ENCODE measurements around the gene BRME1.
A peak's percentile ranks its signal among the peaks of the same experiment; 100 is the strongest.

Gene BRME1

GRCh38 chr19:13951043-13951442 lies 45.1 kb upstream of the BRME1 start:
- TF ChIP-seq CTCF (IDR thresholded peaks at IDR 0.05): no peak
- DNase-seq: no peak
- no peaks in the 10 kb centered on the region for H3K9me3 Mint-ChIP-seq
- H3K4me1 Mint-ChIP-seq: peaks cover 15% of the 10 kb centered on the region
- H3K27ac Mint-ChIP-seq: no peak overlapping the region
- peaks cover 5% of the 10 kb centered on the region for H3K36me3 Mint-ChIP-seq (ENCODE audit: low read depth)
- H3K4me3 Mint-ChIP-seq: no peak overlapping the region
- H3K27me3 Mint-ChIP-seq (ENCODE audit: low read depth, poor library complexity): peaks cover 18% of the 10 kb centered on the region

GRCh38 chr19:13946414-13946813 lies 40.5 kb upstream of the BRME1 start:
- Mint-ChIP-seq H3K9me3 (no peaks in the 10 kb centered on the region), H3K27me3 (ENCODE audit: low read depth, poor library complexity) (peaks cover 17% of the 10 kb centered on the region), H3K4me3 (no peak overlapping the region), H3K36me3 (ENCODE audit: low read depth) (no peaks in the 10 kb centered on the region), H3K27ac (no peak overlapping the region), H3K4me1 (no peaks in the 10 kb centered on the region)
- no peak for DNase-seq
- no peak for TF ChIP-seq CTCF (IDR thresholded peaks at IDR 0.05)

- Mint-ChIP-seq H3K9me3 (no peaks in the 10 kb centered on the region), H3K4me1 (peaks cover 5% of the 10 kb centered on the region), H3K4me3 (no peak overlapping the region), H3K36me3 (ENCODE audit: low read depth) (no peaks in the 10 kb centered on the region), H3K27ac (no peak overlapping the region), H3K27me3 (ENCODE audit: low read depth, poor library complexity) (peaks cover 36% of the 10 kb centered on the region)
- DNase-seq: no peak
- no peak for TF ChIP-seq CTCF (IDR thresholded peaks at IDR 0.05)
Observed at GRCh38 chr19:13942023-13942684, 36.2 kb upstream of the BRME1 start.

GRCh38 chr19:13938301-13939064 lies 32.6 kb upstream of the BRME1 start, which contains the start of gene PODNL1:
PODNL1 (minus strand) TSS chr19:13938417; CDS start chr19:13938181, 236 bp downstream.
- Mint-ChIP-seq H3K4me1 (peaks cover 35% of the 10 kb centered on the region), H3K36me3 (ENCODE audit: low read depth) (no peaks in the 10 kb centered on the region), H3K9me3 (no peaks in the 10 kb centered on the region), H3K27me3 (ENCODE audit: low read depth, poor library complexity) (peaks cover 34% of the 10 kb centered on the region), H3K4me3 (peak within 1 kb of the TSS; percentile 65), H3K27ac (peak within 1 kb of the TSS; percentile 26)
- no peak for TF ChIP-seq CTCF (IDR thresholded peaks at IDR 0.05)
- no peak for DNase-seq

- Mint-ChIP-seq H3K4me1 (peaks cover 35% of the 10 kb centered on the region), H3K4me3 (peak overlapping the region; percentile 65), H3K9me3 (no peaks in the 10 kb centered on the region), H3K27ac (peak overlapping the region; percentile 26), H3K36me3 (ENCODE audit: low read depth) (no peaks in the 10 kb centered on the region), H3K27me3 (ENCODE audit: low read depth, poor library complexity) (peaks cover 32% of the 10 kb centered on the region)
- peak; percentile 56 for DNase-seq
- no peak for TF ChIP-seq CTCF (IDR thresholded peaks at IDR 0.05)
Observed at GRCh38 chr19:13937479-13938300, 31.8 kb upstream of the BRME1 start.
